WTC11 (cell line): ENCODE data around the gene ARHGAP45.

Experiments used
- TEAD4 ChIP-seq: sonication (generic); formaldehyde crosslinking; IDR thresholded peaks from 2 replicates; pipeline ENCODE4 v1.8.0; 2022; ENCODE audit warnings: mild to moderate bottlenecking, missing genetic modification reagents
- ZNF232 ChIP-seq: sonication (generic); formaldehyde crosslinking; IDR thresholded peaks from 2 replicates; pipeline ENCODE4 v1.8.0; 2022; ENCODE audit warnings: mild to moderate bottlenecking, missing genetic modification reagents
- TF ChIP-seq, protein P1 (sequence below): fragments of 200-600 bp; IDR thresholded peaks from 2 replicates; pipeline ENCODE4 v1.8.0; 2022; ENCODE audit warnings: antibody characterized with exemption
- TF ChIP-seq, protein P2 (sequence below): sonication (generic); formaldehyde crosslinking; IDR thresholded peaks from 2 replicates; pipeline ENCODE4 v1.8.1; 2022; ENCODE audit warnings: low read depth, missing genetic modification reagents, borderline replicate concordance
- TF ChIP-seq, protein P3 (sequence below): sonication (generic); formaldehyde crosslinking; IDR thresholded peaks from 2 replicates; pipeline ENCODE4 v1.8.0; 2022; ENCODE audit warnings: mild to moderate bottlenecking, missing genetic modification reagents
- TF ChIP-seq, protein P4 (sequence below): sonication (generic); formaldehyde crosslinking; IDR thresholded peaks from 2 replicates; pipeline ENCODE4 v1.8.0; 2023; ENCODE audit warnings: missing genetic modification reagents

DNA sequence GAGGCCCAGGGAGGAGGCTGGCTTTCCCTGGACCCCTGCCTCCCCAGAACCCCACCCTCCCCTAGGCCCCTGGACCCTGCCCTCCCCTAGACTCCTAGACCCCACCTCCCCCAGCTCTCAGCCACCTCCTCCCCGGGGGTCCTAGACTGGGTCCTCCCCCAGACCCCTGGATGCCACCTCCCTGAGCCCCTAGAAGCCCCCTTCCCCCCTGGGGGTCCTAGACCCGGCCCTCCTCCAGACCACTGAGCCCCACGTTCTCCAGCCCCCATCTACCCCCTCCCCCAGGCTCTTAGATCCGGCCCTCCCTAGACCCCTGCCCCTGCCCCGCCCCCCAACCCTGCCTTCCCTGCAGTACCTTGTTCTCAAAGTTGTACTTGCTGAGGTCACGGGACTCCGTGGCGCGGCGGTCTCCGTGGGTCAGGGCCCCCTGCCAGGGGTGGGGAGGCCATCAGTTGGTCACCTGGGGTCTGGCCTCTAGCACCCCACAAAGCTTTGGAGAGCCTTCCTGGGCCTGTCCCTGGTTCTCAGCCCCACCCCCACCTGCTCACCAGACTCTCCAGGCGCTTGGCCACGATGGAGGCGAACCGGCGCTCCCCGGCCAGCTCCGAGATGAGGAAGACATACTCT, 44.8 kb downstream of the ARHGAP45 start:
- TF ChIP-seq, protein P1, sequence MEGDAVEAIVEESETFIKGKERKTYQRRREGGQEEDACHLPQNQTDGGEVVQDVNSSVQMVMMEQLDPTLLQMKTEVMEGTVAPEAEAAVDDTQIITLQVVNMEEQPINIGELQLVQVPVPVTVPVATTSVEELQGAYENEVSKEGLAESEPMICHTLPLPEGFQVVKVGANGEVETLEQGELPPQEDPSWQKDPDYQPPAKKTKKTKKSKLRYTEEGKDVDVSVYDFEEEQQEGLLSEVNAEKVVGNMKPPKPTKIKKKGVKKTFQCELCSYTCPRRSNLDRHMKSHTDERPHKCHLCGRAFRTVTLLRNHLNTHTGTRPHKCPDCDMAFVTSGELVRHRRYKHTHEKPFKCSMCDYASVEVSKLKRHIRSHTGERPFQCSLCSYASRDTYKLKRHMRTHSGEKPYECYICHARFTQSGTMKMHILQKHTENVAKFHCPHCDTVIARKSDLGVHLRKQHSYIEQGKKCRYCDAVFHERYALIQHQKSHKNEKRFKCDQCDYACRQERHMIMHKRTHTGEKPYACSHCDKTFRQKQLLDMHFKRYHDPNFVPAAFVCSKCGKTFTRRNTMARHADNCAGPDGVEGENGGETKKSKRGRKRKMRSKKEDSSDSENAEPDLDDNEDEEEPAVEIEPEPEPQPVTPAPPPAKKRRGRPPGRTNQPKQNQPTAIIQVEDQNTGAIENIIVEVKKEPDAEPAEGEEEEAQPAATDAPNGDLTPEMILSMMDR: no peak
- TF ChIP-seq, protein P2, sequence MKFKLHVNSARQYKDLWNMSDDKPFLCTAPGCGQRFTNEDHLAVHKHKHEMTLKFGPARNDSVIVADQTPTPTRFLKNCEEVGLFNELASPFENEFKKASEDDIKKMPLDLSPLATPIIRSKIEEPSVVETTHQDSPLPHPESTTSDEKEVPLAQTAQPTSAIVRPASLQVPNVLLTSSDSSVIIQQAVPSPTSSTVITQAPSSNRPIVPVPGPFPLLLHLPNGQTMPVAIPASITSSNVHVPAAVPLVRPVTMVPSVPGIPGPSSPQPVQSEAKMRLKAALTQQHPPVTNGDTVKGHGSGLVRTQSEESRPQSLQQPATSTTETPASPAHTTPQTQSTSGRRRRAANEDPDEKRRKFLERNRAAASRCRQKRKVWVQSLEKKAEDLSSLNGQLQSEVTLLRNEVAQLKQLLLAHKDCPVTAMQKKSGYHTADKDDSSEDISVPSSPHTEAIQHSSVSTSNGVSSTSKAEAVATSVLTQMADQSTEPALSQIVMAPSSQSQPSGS: no peak
- no peak for TF ChIP-seq ZNF232 (CRISPR knock-in tag)
- TF ChIP-seq TEAD4 (CRISPR knock-in tag): no peak
- TF ChIP-seq, protein P3, sequence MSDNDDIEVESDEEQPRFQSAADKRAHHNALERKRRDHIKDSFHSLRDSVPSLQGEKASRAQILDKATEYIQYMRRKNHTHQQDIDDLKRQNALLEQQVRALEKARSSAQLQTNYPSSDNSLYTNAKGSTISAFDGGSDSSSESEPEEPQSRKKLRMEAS (CRISPR knock-in tag): no peak
- TF ChIP-seq, protein P4, sequence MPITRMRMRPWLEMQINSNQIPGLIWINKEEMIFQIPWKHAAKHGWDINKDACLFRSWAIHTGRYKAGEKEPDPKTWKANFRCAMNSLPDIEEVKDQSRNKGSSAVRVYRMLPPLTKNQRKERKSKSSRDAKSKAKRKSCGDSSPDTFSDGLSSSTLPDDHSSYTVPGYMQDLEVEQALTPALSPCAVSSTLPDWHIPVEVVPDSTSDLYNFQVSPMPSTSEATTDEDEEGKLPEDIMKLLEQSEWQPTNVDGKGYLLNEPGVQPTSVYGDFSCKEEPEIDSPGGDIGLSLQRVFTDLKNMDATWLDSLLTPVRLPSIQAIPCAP (CRISPR knock-in tag): no peak
